Measurements from ENCODE around the gene ARHGAP26.

The ARHGAP26 gene

GRCh38 chr5:143170977-143171376, 400.8 kb downstream of the ARHGAP26 start:
- Histone ChIP-seq H3K36me3 (peaks cover 30% of the 10 kb centered on the region), H3K27me3 (no peaks in the 10 kb centered on the region), H3K4me1 (ENCODE audit: control insufficient read depth in 1 of 2, insufficient read depth in 1 of 2, low read depth in 1 of 2, low read length in 1 of 2) (peaks cover 0 to 5% of the 10 kb centered on the region in 2 experiments), H3K9me3 (no peaks in the 10 kb centered on the region), H3K4me3 (ENCODE audit: low read depth in 1 of 2, low read length in 1 of 2) (no peak overlapping the region), H3K27ac (no peak overlapping the region)
- TF ChIP-seq CTCF (IDR thresholded peaks at IDR 0.05) = no peak

- Histone ChIP-seq H3K4me3 (ENCODE audit: low read depth in 1 of 2, low read length in 1 of 2) (no peak overlapping the region), H3K4me1 (ENCODE audit: control insufficient read depth in 1 of 2, insufficient read depth in 1 of 2, low read depth in 1 of 2, low read length in 1 of 2) (peaks cover 0 to 5% of the 10 kb centered on the region in 2 experiments), H3K36me3 (peaks cover 34% of the 10 kb centered on the region), H3K27me3 (no peaks in the 10 kb centered on the region), H3K9me3 (no peaks in the 10 kb centered on the region), H3K27ac (no peak overlapping the region)
- no peak for TF ChIP-seq CTCF (IDR thresholded peaks at IDR 0.05)
These were observed 402.6 kb downstream of the ARHGAP26 start for GRCh38 chr5:143172739-143173138.

GRCh38 chr5:143173139-143173889, 403.1 kb downstream of the ARHGAP26 start:
- TF ChIP-seq CTCF (IDR thresholded peaks at IDR 0.05) = no peak
- peaks cover 0 to 5% of the 10 kb centered on the region in 2 experiments for H3K4me1 ChIP-seq (ENCODE audit: control insufficient read depth in 1 of 2, insufficient read depth in 1 of 2, low read depth in 1 of 2, low read length in 1 of 2)
- peak overlapping the region; percentile 46 for H3K27ac ChIP-seq
- H3K36me3 ChIP-seq = peaks cover 35% of the 10 kb centered on the region
- no peak overlapping the region for H3K4me3 ChIP-seq (ENCODE audit: low read depth in 1 of 2, low read length in 1 of 2)
- H3K9me3 ChIP-seq = no peaks in the 10 kb centered on the region
- H3K27me3 ChIP-seq = no peaks in the 10 kb centered on the region

- Histone ChIP-seq H3K27ac (no peak overlapping the region), H3K4me1 (ENCODE audit: control insufficient read depth in 1 of 2, insufficient read depth in 1 of 2, low read depth in 1 of 2, low read length in 1 of 2) (peaks cover 0 to 5% of the 10 kb centered on the region in 2 experiments), H3K9me3 (no peaks in the 10 kb centered on the region), H3K4me3 (ENCODE audit: low read depth in 1 of 2, low read length in 1 of 2) (no peak overlapping the region), H3K27me3 (no peaks in the 10 kb centered on the region), H3K36me3 (peaks cover 50% of the 10 kb centered on the region)
- TF ChIP-seq CTCF (IDR thresholded peaks at IDR 0.05) = no peak
These were observed 404.7 kb downstream of the ARHGAP26 start for GRCh38 chr5:143174714-143175398.

GRCh38 chr5:143176048-143176447, 405.9 kb downstream of the ARHGAP26 start:
- peak overlapping the region; percentile 44 for H3K27ac ChIP-seq
- TF ChIP-seq CTCF (IDR thresholded peaks at IDR 0.05) = no peak
- H3K4me1 ChIP-seq (ENCODE audit: control insufficient read depth in 1 of 2, insufficient read depth in 1 of 2, low read depth in 1 of 2, low read length in 1 of 2) = peaks cover 0 to 5% of the 10 kb centered on the region in 2 experiments
- H3K27me3 ChIP-seq = no peaks in the 10 kb centered on the region
- no peaks in the 10 kb centered on the region for H3K9me3 ChIP-seq
- H3K4me3 ChIP-seq (ENCODE audit: low read depth in 1 of 2, low read length in 1 of 2) = no peak overlapping the region
- H3K36me3 ChIP-seq = peaks cover 48% of the 10 kb centered on the region

Measured in neutrophil (primary cell).